ENCODE results near the gene PIGU.

Gene PIGU

DNA sequence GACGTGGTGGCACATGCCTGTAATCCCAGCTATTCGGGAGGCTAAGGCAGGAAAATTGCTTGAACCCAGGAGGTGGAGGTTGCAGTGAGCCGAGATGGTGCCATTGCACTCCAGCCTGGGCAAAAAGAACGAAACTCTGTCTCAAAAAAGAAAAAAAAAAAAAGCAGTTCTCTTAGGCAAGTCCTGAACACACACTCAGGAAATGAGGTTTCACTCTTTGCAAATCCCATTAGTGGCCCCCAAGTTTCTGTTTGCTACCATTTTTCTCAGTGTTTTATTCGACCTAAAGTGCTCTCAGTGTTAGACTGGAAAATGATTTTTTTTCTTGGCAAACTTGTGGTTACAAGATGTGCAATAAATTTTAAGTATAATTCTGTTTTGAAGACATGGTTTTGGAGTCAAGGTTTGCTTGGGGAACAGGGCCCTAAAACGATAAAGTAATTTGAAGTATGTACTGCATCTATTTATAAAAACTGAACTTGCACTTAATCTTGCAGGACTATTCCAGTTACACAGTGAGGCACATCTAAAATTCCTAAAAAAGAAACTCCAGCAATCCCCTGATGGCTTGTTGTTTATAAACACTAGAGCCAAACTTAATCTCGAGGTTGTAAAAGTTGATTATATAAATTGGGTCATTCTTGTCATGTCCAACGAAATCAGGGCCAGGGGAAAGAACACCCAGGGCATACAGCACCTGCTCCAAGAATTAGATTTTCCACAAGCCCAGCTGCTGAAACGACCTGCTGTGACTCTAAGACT is 75.8 kb downstream of the PIGU start:
- no peak for TF ChIP-seq ZNF274 (IDR thresholded peaks at IDR 0.05; ENCODE audit: low read depth, low read length)
- no peak overlapping the region for H3K4me3 ChIP-seq (ENCODE audit: low read length)

GRCh38 chr20:34595377-34596184 is 81.3 kb downstream of the PIGU start:
- TF ChIP-seq ZNF274 (IDR thresholded peaks at IDR 0.05; ENCODE audit: low read depth, low read length) = no peak
- no peak overlapping the region for H3K4me3 ChIP-seq (ENCODE audit: low read length)

DNA sequence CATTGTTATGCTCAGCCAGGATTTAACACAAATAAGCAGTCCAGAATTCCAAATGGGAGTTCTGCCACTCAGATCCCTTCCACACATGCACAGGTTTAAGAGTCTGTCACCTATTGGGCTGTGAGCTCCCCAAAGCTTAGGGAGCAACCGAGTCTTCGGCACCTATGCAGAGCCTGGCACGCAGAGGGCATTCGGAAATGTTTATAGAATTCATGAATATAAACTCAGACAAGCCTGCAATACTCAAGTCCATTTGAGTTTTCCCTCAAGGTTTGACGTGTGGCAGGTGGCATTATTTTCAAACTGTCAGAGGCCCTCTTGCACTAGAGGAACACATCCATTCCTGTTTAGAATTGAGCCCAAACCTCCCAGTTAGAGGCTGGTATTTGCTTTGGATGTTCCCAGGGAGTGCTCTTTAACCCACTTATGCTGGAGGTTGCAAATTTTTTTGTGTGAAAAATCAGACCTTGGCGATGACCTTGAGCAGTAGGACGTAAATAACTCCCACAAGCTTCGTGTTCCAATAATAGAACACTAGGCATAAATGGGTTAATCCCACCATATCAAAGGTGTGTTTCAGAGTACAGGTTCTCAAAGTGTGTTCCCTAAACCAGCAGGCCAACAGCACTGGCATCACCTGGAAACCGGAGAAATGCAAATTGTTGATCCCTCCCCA is 90.3 kb downstream of the PIGU start:
- TF ChIP-seq ZNF274 (IDR thresholded peaks at IDR 0.05; ENCODE audit: low read depth, low read length) = no peak
- H3K4me3 ChIP-seq (ENCODE audit: low read length) = no peak overlapping the region

- no peak overlapping the region for H3K4me3 ChIP-seq (ENCODE audit: low read length)
- no peak for TF ChIP-seq ZNF274 (IDR thresholded peaks at IDR 0.05; ENCODE audit: low read depth, low read length)
Observed at GRCh38 chr20:34585019-34585418, 91.9 kb downstream of the PIGU start.

DNA sequence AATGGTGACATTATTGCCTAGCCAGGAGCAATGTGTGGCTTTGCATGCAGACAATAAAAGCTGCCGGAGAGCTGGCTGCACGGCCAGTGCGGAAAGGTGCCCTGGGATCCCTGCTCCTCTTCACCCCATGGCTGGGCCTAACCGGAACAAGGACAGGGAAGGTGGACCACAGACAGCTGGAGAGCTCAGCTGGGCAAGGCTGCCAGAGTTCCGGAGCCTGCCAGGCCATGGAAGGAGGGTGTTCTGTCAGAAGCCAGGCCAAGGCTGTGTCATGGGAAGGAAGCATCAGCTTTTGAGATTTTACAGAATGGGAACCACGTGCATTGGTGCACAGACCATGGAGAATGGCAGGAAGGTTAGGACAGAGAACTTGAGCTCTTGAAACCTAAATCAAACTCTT is 93.3 kb downstream of the PIGU start:
- no peak overlapping the region for H3K4me3 ChIP-seq (ENCODE audit: low read length)
- TF ChIP-seq ZNF274 (IDR thresholded peaks at IDR 0.05; ENCODE audit: low read depth, low read length) = no peak

GRCh38 chr20:34582911-34583310 is 94.0 kb downstream of the PIGU start:
- TF ChIP-seq ZNF274 (IDR thresholded peaks at IDR 0.05; ENCODE audit: low read depth, low read length) = no peak
- H3K4me3 ChIP-seq (ENCODE audit: low read length) = no peak overlapping the region

GRCh38 chr20:34582221-34582620 is 94.7 kb downstream of the PIGU start:
- TF ChIP-seq ZNF274 (IDR thresholded peaks at IDR 0.05; ENCODE audit: low read depth, low read length) = no peak
- H3K4me3 ChIP-seq (ENCODE audit: low read length) = no peak overlapping the region

DNA sequence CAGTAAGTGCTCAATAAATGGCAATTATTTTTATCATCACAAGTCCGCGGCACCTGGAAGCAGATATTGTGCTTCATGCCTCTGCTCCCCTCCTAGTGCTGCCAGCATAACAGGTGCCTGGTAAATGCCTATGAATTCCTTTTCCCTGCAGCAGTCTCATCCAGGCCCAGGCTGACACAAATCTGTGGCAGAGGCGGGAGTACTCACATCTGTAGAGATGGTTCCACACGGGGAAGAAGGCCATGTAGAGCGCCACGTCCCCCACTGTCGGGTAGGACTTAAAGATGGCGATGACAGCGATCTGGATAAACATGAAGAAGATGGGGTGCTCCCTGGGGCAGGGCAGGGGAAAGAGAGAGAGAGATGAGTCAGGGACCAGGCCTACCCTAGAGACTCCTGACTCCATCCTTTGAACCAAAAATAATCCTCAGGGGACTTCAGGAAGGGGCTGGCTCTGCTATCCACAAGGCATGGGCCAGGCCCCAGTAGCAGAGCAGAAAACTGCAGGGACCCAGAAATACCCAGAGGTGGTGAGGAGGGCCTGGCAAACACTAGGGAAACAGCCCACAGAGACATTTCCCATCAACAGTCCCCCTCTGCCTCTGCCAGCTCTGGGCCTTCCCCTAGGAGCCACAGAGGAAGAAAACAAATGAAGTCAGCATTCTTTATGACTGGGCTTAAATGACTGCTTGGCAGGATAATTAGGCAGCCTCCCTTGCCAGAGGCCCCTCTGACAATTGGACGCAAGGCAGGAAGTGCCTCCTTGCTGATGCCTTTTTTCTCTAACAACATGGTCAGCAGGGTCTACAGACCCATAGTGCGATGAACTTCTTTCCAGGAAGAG is 95.3 kb downstream of the PIGU start:
- no peak overlapping the region for H3K4me3 ChIP-seq (ENCODE audit: low read length)
- no peak for TF ChIP-seq ZNF274 (IDR thresholded peaks at IDR 0.05; ENCODE audit: low read depth, low read length)

DNA sequence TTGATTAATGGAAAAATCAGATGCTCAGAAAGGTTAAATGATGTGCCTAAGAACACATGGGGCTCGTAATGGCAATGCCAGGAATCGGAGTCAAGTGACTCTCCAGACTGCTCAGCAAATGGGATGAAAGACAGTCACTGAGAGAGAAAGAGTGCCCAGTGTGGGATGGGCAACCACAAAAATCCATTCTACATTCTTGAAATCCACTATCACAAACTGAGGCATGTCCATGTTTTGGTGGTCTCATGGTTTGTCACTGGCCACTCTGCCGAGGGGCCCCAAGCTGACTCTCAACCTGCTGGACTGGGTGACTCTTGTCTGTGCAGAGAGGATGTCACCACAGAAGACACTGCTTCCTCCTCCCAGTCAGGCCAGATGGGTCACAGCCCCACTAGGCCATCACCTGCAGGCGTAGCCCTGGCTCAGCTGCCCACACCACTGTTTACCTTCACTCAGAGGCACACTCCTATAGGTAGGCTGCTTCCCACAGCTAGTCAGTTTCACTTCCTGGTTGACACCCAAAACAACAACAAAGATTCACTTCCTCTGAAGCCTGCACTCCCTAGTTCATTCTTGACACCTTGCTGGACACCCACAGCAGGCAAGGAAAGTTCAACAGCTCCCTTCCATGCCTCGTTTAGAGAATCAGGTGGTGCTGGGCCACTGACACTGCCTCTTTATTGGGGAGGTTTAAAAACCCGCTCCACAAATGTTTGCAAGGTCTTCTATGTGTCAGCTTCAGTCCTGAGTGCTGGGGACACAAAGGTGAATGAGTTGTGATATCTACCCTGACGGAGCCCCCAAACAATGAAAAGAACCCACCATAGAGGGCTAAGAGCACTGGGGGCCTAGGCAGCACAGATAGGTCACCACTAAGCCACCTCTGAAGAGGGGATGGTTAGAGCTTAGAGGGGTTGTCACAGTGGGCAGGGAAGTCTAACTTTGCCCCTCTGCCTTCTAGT is 96.6 kb downstream of the PIGU start:
- TF ChIP-seq ZNF274 (IDR thresholded peaks at IDR 0.05; ENCODE audit: low read depth, low read length) = no peak

DNA sequence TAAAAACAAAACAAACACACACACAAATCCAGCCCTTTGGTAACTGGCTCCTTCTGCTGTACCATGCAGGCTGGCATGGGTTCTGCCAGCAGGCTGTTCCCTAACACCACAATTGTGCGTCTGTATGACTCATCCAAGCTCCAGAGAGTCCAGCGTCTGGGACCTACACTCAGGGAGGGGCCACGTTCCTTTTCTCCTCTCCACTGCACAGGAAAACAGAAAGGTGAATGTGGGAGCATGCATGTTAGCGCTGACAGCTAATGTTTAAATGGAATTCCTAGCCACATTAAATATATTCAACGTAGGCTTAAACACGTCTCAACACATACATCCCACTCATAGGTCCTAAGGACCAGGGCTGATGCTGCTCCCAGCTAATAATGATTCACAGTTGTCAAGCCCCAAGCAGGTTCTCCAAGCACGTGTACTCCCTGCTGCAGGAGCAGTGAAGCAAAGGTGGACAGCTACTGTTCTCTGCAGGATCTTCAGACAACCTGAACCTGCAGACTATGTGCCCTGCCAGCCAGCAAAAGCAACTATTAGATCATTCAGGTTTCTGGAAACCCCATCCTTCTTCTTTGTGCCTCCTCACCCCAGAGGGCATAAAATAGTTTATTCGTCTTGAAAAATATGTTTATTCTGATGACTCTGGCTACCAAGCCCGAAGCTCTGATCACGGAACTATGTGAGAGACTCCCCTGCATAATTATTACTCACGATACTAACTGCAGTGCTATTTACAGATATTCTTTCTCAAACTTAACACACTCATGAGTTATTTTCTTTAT is 97.5 kb downstream of the PIGU start:
- TF ChIP-seq ZNF274 (IDR thresholded peaks at IDR 0.05; ENCODE audit: low read depth, low read length) = no peak
- H3K4me3 ChIP-seq (ENCODE audit: low read length) = no peak overlapping the region

More for the DNA sequence above, 96.6 kb downstream of the PIGU start:
- H3K4me3 ChIP-seq (ENCODE audit: low read length) = no peak overlapping the region

- H3K4me3 ChIP-seq (ENCODE audit: low read length) = no peak overlapping the region
- TF ChIP-seq ZNF274 (IDR thresholded peaks at IDR 0.05; ENCODE audit: low read depth, low read length) = no peak
Observed at GRCh38 chr20:34578521-34578920, 98.4 kb downstream of the PIGU start.

DNA sequence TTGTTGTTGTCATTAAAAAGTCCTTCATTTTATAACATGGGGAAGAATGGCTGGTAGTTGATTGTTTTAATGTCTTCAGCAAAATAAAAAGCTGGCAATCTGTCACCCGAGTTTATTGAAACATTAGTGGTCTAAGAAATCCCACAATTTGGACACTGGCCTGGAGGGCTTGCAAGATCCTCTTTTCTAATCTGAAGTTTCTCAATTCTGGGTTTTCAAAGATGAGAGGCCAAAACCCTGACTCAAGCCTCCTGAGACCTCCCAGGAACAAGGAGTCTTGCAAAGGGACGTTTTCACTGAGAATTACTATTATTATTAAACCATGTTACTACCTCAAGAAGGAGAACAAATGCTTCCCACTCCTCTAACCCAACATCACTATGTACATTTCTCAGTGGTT is 98.9 kb downstream of the PIGU start:
- no peak overlapping the region for H3K4me3 ChIP-seq (ENCODE audit: low read length)
- TF ChIP-seq ZNF274 (IDR thresholded peaks at IDR 0.05; ENCODE audit: low read depth, low read length) = no peak

Measured in GM08714 (cell line).